HCT116 (cell line): ENCODE results near the gene SPATA31E1. TPM values are rescaled to one million over a fixed set of nuclear protein-coding genes. Genes with fewer than 3 reads are reported as not detected.

Experiments used
- ATAC-seq: fragments of 200-7000 bp; cut with Tn5 transposase; 2 replicates; pipeline ENCODE4 v1.9.1; 2020; ENCODE audit warnings: mild to moderate bottlenecking, moderate library complexity
- BruUV-seq: library from RNA; stranded (reverse); fragments of 400-500 nt; replicated peaks from 2 replicates; lab custom pipeline; 2021; lab: Mats Ljungman, UMichigan
- CTCF ChIA-PET: fragments of 300-600 bp; sonication (Branson Sonifier 250); formaldehyde crosslinking; loops from one replicate; lab custom pipeline; 2021; ENCODE audit warnings: antibody characterized with exemption; lab: Charles Lee
- POLR2A ChIA-PET: fragments of 300-600, 350-600 bp; sonication (Branson Sonifier 250); formaldehyde crosslinking; loops from one replicate; lab custom pipeline; 2021; ENCODE audit warnings: antibody characterized with exemption; lab: Charles Lee
- RAD21 ChIA-PET, 2 experiments: fragments of 300-600 bp; sonication (Branson Sonifier 250); formaldehyde crosslinking; loops; one replicate each; lab custom pipeline; 2023; ENCODE audit warnings: low total read pairs in 2 of 2; ENCODE audit not compliant: uncharacterized antibody in 2 of 2, unreplicated experiment in 2 of 2, low non-redundant PET in 1 of 2; lab: Charles Lee
- DNase-seq: peaks from one replicate; pipeline ENCODE4 v3.0.0-alpha.2; 2010; ENCODE audit warnings: low read depth, low spot score
- H2AFZ ChIP-seq: fragments of 200-600 bp; shearing (Covaris generic), sonication (generic); 2 replicates; pipeline ENCODE4 v1.6.1; 2017; ENCODE audit warnings: low read depth, mixed run types, mixed read lengths, antibody characterized with exemption, low read length; ENCODE audit not compliant: poor library complexity, severe bottlenecking
- H3K27ac ChIP-seq: 2 replicates; pipeline ENCODE4 v1.5.1; 2012; ENCODE audit warnings: low read depth, low read length
- H3K27me3 ChIP-seq: fragments of 200-600 bp; sonication (generic); 2 replicates; pipeline ENCODE4 v1.6.1; 2016; ENCODE audit warnings: mixed run types, low read length, mixed read lengths; ENCODE audit not compliant: insufficient read depth
- H3K36me3 ChIP-seq, 2 experiments: fragments of 200-500 bp in 1 of 2; fragments of 200-600 bp in 1 of 2; sonication (Bioruptor generic) in 1 of 2; sonication (generic) in 1 of 2; 2 replicates each; pipeline versions ENCODE4 v1.5.1 to v1.6.1; 2014 to 2016; ENCODE audit warnings: low read length in 2 of 2, inconsistent platforms in 1 of 2, mixed read lengths in 1 of 2, mixed run types in 1 of 2; ENCODE audit not compliant: insufficient read depth in 2 of 2, control insufficient read depth in 1 of 2
- H3K4me1 ChIP-seq, 2 experiments: fragments of 200-600 bp in 1 of 2; sonication (generic) in 1 of 2; 2 replicates each; pipeline versions ENCODE4 v1.5.1 to v1.6.1; 2012 to 2017; ENCODE audit warnings: low read length in 2 of 2, inconsistent platforms in 1 of 2, mild to moderate bottlenecking in 1 of 2, mixed read lengths in 1 of 2, mixed run types in 1 of 2, moderate library complexity in 1 of 2; ENCODE audit not compliant: insufficient read depth in 2 of 2, control insufficient read depth in 1 of 2
- H3K4me2 ChIP-seq: fragments of 200-600 bp; sonication (generic); 2 replicates; pipeline ENCODE4 v1.6.1; 2017; ENCODE audit warnings: mixed run types, low read length, mixed read lengths
- H3K4me3 ChIP-seq, 2 experiments: fragments of 200-600 bp in 1 of 2; sonication (generic) in 1 of 2; replicated peaks in 1 of 2; 2 replicates each; pipeline ENCODE4 v1.5.1; 2011 to 2016; ENCODE audit warnings: low read length in 2 of 2, control low read depth in 1 of 2, low read depth in 1 of 2, mild to moderate bottlenecking in 1 of 2, mixed read lengths in 1 of 2, mixed run types in 1 of 2
- H3K79me2 ChIP-seq: fragments of 200-600 bp; sonication (generic); 2 replicates; pipeline ENCODE4 v1.6.1; 2017; ENCODE audit warnings: mild to moderate bottlenecking, mixed run types, low read length, moderate library complexity, mixed read lengths; ENCODE audit not compliant: insufficient read depth
- H3K9ac ChIP-seq: fragments of 200-600 bp; sonication (generic); 2 replicates; pipeline ENCODE4 v1.6.1; 2016; ENCODE audit warnings: low read length, mixed read lengths
- H3K9me2 ChIP-seq: fragments of 200-600 bp; sonication (generic), shearing (Covaris generic); 2 replicates; pipeline ENCODE4 v1.6.1; 2017; ENCODE audit warnings: mixed run types, mild to moderate bottlenecking, moderate library complexity; ENCODE audit not compliant: insufficient read depth
- H3K9me3 ChIP-seq, 2 experiments: fragments of 200-500 bp in 1 of 2; fragments of 200-600 bp in 1 of 2; sonication (Bioruptor generic) in 1 of 2; sonication (generic) in 1 of 2; 2 replicates each; pipeline ENCODE4 v1.6.1; 2014 to 2017; ENCODE audit warnings: low read length in 2 of 2, mixed read lengths in 2 of 2, inconsistent platforms in 1 of 2, low read depth in 1 of 2, mild to moderate bottlenecking in 1 of 2, mixed run types in 1 of 2, moderate library complexity in 1 of 2; ENCODE audit not compliant: control insufficient read depth in 1 of 2, insufficient read depth in 1 of 2
- H4K20me1 ChIP-seq: fragments of 200-600 bp; sonication (generic), shearing (Covaris generic); 2 replicates; pipeline ENCODE4 v1.6.1; 2017; ENCODE audit warnings: mixed run types, mild to moderate bottlenecking, moderate library complexity; ENCODE audit not compliant: insufficient read depth
- ATF3 ChIP-seq: IDR thresholded peaks from 2 replicates; pipeline ENCODE4 v1.6.1; 2012
- CBX3 ChIP-seq: IDR thresholded peaks from 2 replicates; pipeline ENCODE4 v1.6.1; 2012; ENCODE audit warnings: low read depth
- CTCF ChIP-seq, 3 experiments: fragments of 200-600 bp in 1 of 3; sonication (generic) in 1 of 3; IDR thresholded peaks in 2 of 3; conservative IDR thresholded peaks in 1 of 3; 2 replicates each; pipeline ENCODE4 v1.5.1; 2012 to 2017; ENCODE audit warnings: low read depth in 2 of 3, low read length in 2 of 3, antibody characterized with exemption in 1 of 3, borderline replicate concordance in 1 of 3, control low read depth in 1 of 3, mild to moderate bottlenecking in 1 of 3, mixed read lengths in 1 of 3, mixed run types in 1 of 3, moderate library complexity in 1 of 3; ENCODE audit not compliant: insufficient read depth in 1 of 3
- EGR1 ChIP-seq: IDR thresholded peaks from 2 replicates; pipeline ENCODE4 v1.6.1; 2012; ENCODE audit warnings: low read depth
- EZH2 ChIP-seq: fragments of 200-600 bp; sonication (generic); IDR thresholded peaks from 2 replicates; pipeline ENCODE4 v1.6.1; 2017; ENCODE audit warnings: antibody characterized with exemption, mixed run types
- FOSL1 ChIP-seq: IDR thresholded peaks from 2 replicates; pipeline ENCODE4 v1.6.1; 2012; ENCODE audit warnings: low read depth
- JUND ChIP-seq: IDR thresholded peaks from 2 replicates; pipeline ENCODE4 v1.6.1; 2012
- MAX ChIP-seq: IDR thresholded peaks from 2 replicates; pipeline ENCODE4 v1.6.1; 2012
- POLR2AphosphoS5 ChIP-seq: IDR thresholded peaks from 2 replicates; pipeline ENCODE4 v1.6.1; 2011; ENCODE audit warnings: mild to moderate bottlenecking, low read depth, low read length, moderate library complexity
- RAD21 ChIP-seq: IDR thresholded peaks from 2 replicates; pipeline ENCODE4 v1.6.1; 2012; ENCODE audit warnings: low read depth, mild to moderate bottlenecking
- REST ChIP-seq: IDR thresholded peaks from 2 replicates; pipeline ENCODE4 v1.6.1; 2012; ENCODE audit warnings: low read depth
- SIN3A ChIP-seq: IDR thresholded peaks from 2 replicates; pipeline ENCODE4 v1.6.1; 2012; ENCODE audit warnings: low read depth
- SP1 ChIP-seq: IDR thresholded peaks from 2 replicates; pipeline ENCODE4 v1.6.1; 2012; ENCODE audit warnings: low read depth
- SRF ChIP-seq: IDR thresholded peaks from 2 replicates; pipeline ENCODE4 v1.6.1; 2012; ENCODE audit warnings: low read depth
- TCF7L2 ChIP-seq: IDR thresholded peaks from 2 replicates; pipeline ENCODE4 v1.7.0; 2011; ENCODE audit warnings: borderline replicate concordance, inconsistent platforms; ENCODE audit not compliant: insufficient read depth, insufficient read length; ENCODE audit errors: extremely low read depth
- ZBTB33 ChIP-seq: IDR thresholded peaks from 2 replicates; pipeline ENCODE4 v1.6.1; 2011; ENCODE audit warnings: mild to moderate bottlenecking, low read length, moderate library complexity; ENCODE audit not compliant: insufficient replicate concordance; ENCODE audit errors: extremely low read depth
- ZFX ChIP-seq: fragments of 450-650 bp; IDR thresholded peaks from 2 replicates; pipeline ENCODE4 v1.6.1; 2017
- ZNF274 ChIP-seq: fragments of 200-500 bp; sonication (Bioruptor generic); IDR thresholded peaks from 2 replicates; pipeline ENCODE4 v1.6.1; 2014; ENCODE audit warnings: mild to moderate bottlenecking, low read depth, low read length, inconsistent platforms
- intact Hi-C: fragments of 100-400 bp; cut with micrococcal nuclease; formaldehyde crosslinking; loops from 2 replicates; pipeline ENCODE4 v1.10.0; 2022
- total RNA-seq: library from RNA; stranded (reverse); gene quantifications from one replicate; pipeline ENCODE4 v1.2.1, GENCODE V29; 2021; ENCODE audit not compliant: unreplicated experiment

SPATA31E1 gene
- total RNA-seq, 1 experiment from 2014 or later, result not detected

- ChIA-PET POLR2A (no interaction called here), RAD21 (no interaction called here), CTCF (no interaction called here)
- H3K9me3 ChIP-seq, result peaks cover 0 to 6% of the 10 kb centered on the region in 2 experiments; a peak in 1 of 4 replicates
- H3K36me3 ChIP-seq, result no peaks in the 10 kb centered on the region
- no peak overlapping the region for H3K4me2 ChIP-seq
- H3K27me3 ChIP-seq, result no peaks in the 10 kb centered on the region
- no peak overlapping the region for H2AFZ ChIP-seq
- ATAC-seq (no peak), DNase-seq (no peak)
- H3K4me3 ChIP-seq, result no peak overlapping the region
- H3K27ac ChIP-seq, result no peak overlapping the region
- BruUV-seq, result no TSS peak
- H4K20me1 ChIP-seq, result no peaks in the 10 kb centered on the region
- intact Hi-C loops, result no loop called here
- TF ChIP-seq CBX3, result no peak
- TF ChIP-seq SIN3A, result no peak
- TF ChIP-seq ATF3, result no peak
- no peak for TF ChIP-seq SRF
- TF ChIP-seq CTCF (IDR thresholded peaks at IDR 0.05 in 2 of 3, conservative IDR thresholded peaks at IDR 0.05 in 1 of 3; ENCODE audit: borderline replicate concordance in 1 of 3, insufficient read depth in 1 of 3, low read depth in 2 of 3, low read length in 2 of 3), result no peak
- no peak for TF ChIP-seq ZBTB33
- TF ChIP-seq FOSL1, result no peak
- no peak for TF ChIP-seq RAD21
- TF ChIP-seq EZH2, result no peak
- TF ChIP-seq ZNF274, result no peak
- no peak for TF ChIP-seq EGR1
- TF ChIP-seq ZFX, result no peak
- no peak for TF ChIP-seq MAX
- TF ChIP-seq POLR2AphosphoS5, result no peak
- no peak for TF ChIP-seq JUND
- no peak for TF ChIP-seq TCF7L2
- no peak for TF ChIP-seq REST
- TF ChIP-seq SP1, result no peak
- no peak overlapping the region for H3K9ac ChIP-seq
- H3K9me2 ChIP-seq, result no peaks in the 10 kb centered on the region
- H3K79me2 ChIP-seq, result no peaks in the 10 kb centered on the region
- peaks cover 0 to 15% of the 10 kb centered on the region in 2 experiments; a peak in 2 of 4 replicates for H3K4me1 ChIP-seq
These were observed 8.9 kb upstream of the SPATA31E1 start for GRCh38 chr9:87873607-87874303.
